Caco-2 (cell line): ENCODE results near the gene PTCHD1. TPM values are rescaled to one million over a fixed set of nuclear protein-coding genes. Genes with fewer than 3 reads are reported as not detected.

Experiments used
- BruUV-seq: library from RNA; stranded (reverse); fragments of 400-500 nt; replicated peaks from 2 replicates; lab custom pipeline; 2021; lab: Mats Ljungman, UMichigan
- CTCF ChIA-PET: fragments of 300-600 bp; sonication (Branson Sonifier 250); formaldehyde crosslinking; loops from one replicate; lab custom pipeline; 2022; ENCODE audit warnings: antibody characterized with exemption; lab: Charles Lee
- POLR2A ChIA-PET: fragments of 300-600 bp; sonication (Branson Sonifier 250); formaldehyde crosslinking; loops from one replicate; lab custom pipeline; 2022; ENCODE audit warnings: antibody characterized with exemption; lab: Charles Lee
- DNase-seq, 2 experiments: peaks; one replicate each; pipeline versions ENCODE4 v3.0.0 to v3.0.0-alpha.2; 2020 to 2022
- H3K27me3 ChIP-seq: replicated peaks from 2 replicates; pipeline ENCODE4 v1.6.0; 2011; ENCODE audit warnings: low read length; ENCODE audit not compliant: control insufficient read depth, insufficient read depth
- H3K36me3 ChIP-seq: 2 replicates; pipeline ENCODE4 v1.5.1; 2011; ENCODE audit warnings: low read length; ENCODE audit not compliant: control insufficient read depth, insufficient read depth
- H3K4me1 ChIP-seq: fragments of 250-450 bp; sonication (Bioruptor Pico); 2 replicates; pipeline ENCODE4 v1.5.1; 2020; ENCODE audit warnings: mild to moderate bottlenecking
- H3K4me3 ChIP-seq: 2 replicates; pipeline ENCODE4 v1.5.1; 2011; ENCODE audit warnings: low read depth, mild to moderate bottlenecking, control low read depth, low read length
- H3K9me3 ChIP-seq: fragments of 250-450 bp; sonication (Bioruptor Pico); 2 replicates; pipeline ENCODE4 v1.5.1; 2020; ENCODE audit warnings: mild to moderate bottlenecking, moderate library complexity
- H3K27ac Mint-ChIP-seq: one replicate; pipeline ENCODE4 v1.8.0; 2022; ENCODE audit warnings: mixed read lengths; ENCODE audit not compliant: unreplicated experiment
- H3K27me3 Mint-ChIP-seq: one replicate; pipeline ENCODE4 v1.8.0; 2022; ENCODE audit warnings: mixed read lengths; ENCODE audit not compliant: insufficient read depth, unreplicated experiment
- H3K36me3 Mint-ChIP-seq: one replicate; pipeline ENCODE4 v1.8.0; 2022; ENCODE audit warnings: mild to moderate bottlenecking, mixed read lengths; ENCODE audit not compliant: insufficient read depth, unreplicated experiment
- H3K4me1 Mint-ChIP-seq: one replicate; pipeline ENCODE4 v1.8.0; 2022; ENCODE audit warnings: low read depth, mixed read lengths; ENCODE audit not compliant: unreplicated experiment
- H3K4me3 Mint-ChIP-seq: one replicate; pipeline ENCODE4 v1.8.0; 2022; ENCODE audit warnings: mild to moderate bottlenecking, moderate library complexity, mixed read lengths; ENCODE audit not compliant: unreplicated experiment
- H3K9me3 Mint-ChIP-seq: one replicate; pipeline ENCODE4 v1.8.0; 2022; ENCODE audit warnings: mixed read lengths; ENCODE audit not compliant: unreplicated experiment
- CTCF ChIP-seq, 2 experiments: fragments of 200-600 bp in 1 of 2; IDR thresholded peaks; 1 replicate in 1 of 2; 2 replicates in 1 of 2; pipeline versions ENCODE4 v1.5.1 to v1.8.0; 2011 to 2022; ENCODE audit warnings: antibody characterized with exemption in 1 of 2, control low read depth in 1 of 2, inconsistent platforms in 1 of 2, low read depth in 1 of 2, low read length in 1 of 2, mild to moderate bottlenecking in 1 of 2, moderate library complexity in 1 of 2; ENCODE audit not compliant: insufficient read depth in 1 of 2, severe bottlenecking in 1 of 2, unreplicated experiment in 1 of 2
- intact Hi-C: fragments of 100-400 bp; cut with micrococcal nuclease; formaldehyde crosslinking; loops from one replicate; pipeline ENCODE4 v1.10.0; 2022; ENCODE audit not compliant: unreplicated experiment
- total RNA-seq: library from RNA; stranded (reverse); gene quantifications from 2 replicates; pipeline ENCODE4 v1.2.3, GENCODE V29; 2022

PTCHD1 gene
- total RNA-seq, 1 experiment from 2014 or later = not detected

- Histone ChIP-seq H3K9me3 (no peaks in the 10 kb centered on the region), H3K4me1 (no peaks in the 10 kb centered on the region), H3K36me3 (no peaks in the 10 kb centered on the region), H3K27me3 (no peaks in the 10 kb centered on the region), H3K4me3 (no peak overlapping the region)
- BruUV-seq = no TSS peak
- no peaks in the 10 kb centered on the region for H3K9me3 Mint-ChIP-seq
- CTCF ChIA-PET = no interaction called here
- H3K4me1 Mint-ChIP-seq = no peaks in the 10 kb centered on the region
- H3K27ac Mint-ChIP-seq = no peak overlapping the region
- no peak for TF ChIP-seq CTCF (IDR thresholded peaks at IDR 0.05; ENCODE audit: insufficient read depth in 1 of 2, low read depth in 1 of 2, low read length in 1 of 2, severe bottlenecking in 1 of 2, unreplicated experiment in 1 of 2)
- no peak overlapping the region for H3K4me3 Mint-ChIP-seq
- POLR2A ChIA-PET = no interaction called here
- H3K36me3 Mint-ChIP-seq = no peaks in the 10 kb centered on the region
- H3K27me3 Mint-ChIP-seq = peaks cover 2% of the 10 kb centered on the region
- intact Hi-C loops = no loop called here
- DNase-seq = no peak
Observed at GRCh38 chrX:23292354-23292987, 42.2 kb upstream of the PTCHD1 start.

- intact Hi-C loops = no loop called here
- CTCF ChIA-PET = no interaction called here
- Histone ChIP-seq H3K27me3 (no peaks in the 10 kb centered on the region), H3K9me3 (no peaks in the 10 kb centered on the region), H3K4me1 (no peaks in the 10 kb centered on the region), H3K4me3 (no peak overlapping the region), H3K36me3 (no peaks in the 10 kb centered on the region)
- no peak for DNase-seq
- H3K36me3 Mint-ChIP-seq = no peaks in the 10 kb centered on the region
- BruUV-seq = no TSS peak
- POLR2A ChIA-PET = no interaction called here
- H3K4me3 Mint-ChIP-seq = no peak overlapping the region
- no peak overlapping the region for H3K27ac Mint-ChIP-seq
- no peaks in the 10 kb centered on the region for H3K4me1 Mint-ChIP-seq
- no peaks in the 10 kb centered on the region for H3K9me3 Mint-ChIP-seq
- no peak for TF ChIP-seq CTCF (IDR thresholded peaks at IDR 0.05; ENCODE audit: insufficient read depth in 1 of 2, low read depth in 1 of 2, low read length in 1 of 2, severe bottlenecking in 1 of 2, unreplicated experiment in 1 of 2)
- peaks cover 6% of the 10 kb centered on the region for H3K27me3 Mint-ChIP-seq
Observed at GRCh38 chrX:23292988-23293651, 41.5 kb upstream of the PTCHD1 start.

GRCh38 chrX:23304881-23305280, 29.8 kb upstream of the PTCHD1 start:
- Mint-ChIP-seq H3K27me3 (no peaks in the 10 kb centered on the region), H3K27ac (no peak overlapping the region)
- POLR2A ChIA-PET = no interaction called here

More at GRCh38 chrX:23304881-23305280, 29.8 kb upstream of the PTCHD1 start:
- Histone ChIP-seq H3K4me3 (no peak overlapping the region), H3K27me3 (no peaks in the 10 kb centered on the region), H3K36me3 (no peaks in the 10 kb centered on the region), H3K9me3 (no peaks in the 10 kb centered on the region), H3K4me1 (no peaks in the 10 kb centered on the region)
- DNase-seq = no peak
- BruUV-seq = no TSS peak
- CTCF ChIA-PET = no interaction called here
- Mint-ChIP-seq H3K36me3 (no peaks in the 10 kb centered on the region), H3K9me3 (no peaks in the 10 kb centered on the region), H3K4me1 (no peaks in the 10 kb centered on the region), H3K4me3 (no peak overlapping the region)
- TF ChIP-seq CTCF (IDR thresholded peaks at IDR 0.05; ENCODE audit: insufficient read depth in 1 of 2, low read depth in 1 of 2, low read length in 1 of 2, severe bottlenecking in 1 of 2, unreplicated experiment in 1 of 2) = no peak
- intact Hi-C loops = no loop called here
